OCI-M1 (cell line): Measurements from ENCODE around the gene C10orf143.
"Not testable (repeated sequence)": the region's sequence is repeated elsewhere in the genome, so short reads cannot be mapped to it uniquely, and the experiment has no call there.

ENCODE experiments used
- DNase-seq: peaks from one replicate; lab custom pipeline; 2025; lab: John Stamatoyannopoulos, UW

Gene C10orf143

DNA sequence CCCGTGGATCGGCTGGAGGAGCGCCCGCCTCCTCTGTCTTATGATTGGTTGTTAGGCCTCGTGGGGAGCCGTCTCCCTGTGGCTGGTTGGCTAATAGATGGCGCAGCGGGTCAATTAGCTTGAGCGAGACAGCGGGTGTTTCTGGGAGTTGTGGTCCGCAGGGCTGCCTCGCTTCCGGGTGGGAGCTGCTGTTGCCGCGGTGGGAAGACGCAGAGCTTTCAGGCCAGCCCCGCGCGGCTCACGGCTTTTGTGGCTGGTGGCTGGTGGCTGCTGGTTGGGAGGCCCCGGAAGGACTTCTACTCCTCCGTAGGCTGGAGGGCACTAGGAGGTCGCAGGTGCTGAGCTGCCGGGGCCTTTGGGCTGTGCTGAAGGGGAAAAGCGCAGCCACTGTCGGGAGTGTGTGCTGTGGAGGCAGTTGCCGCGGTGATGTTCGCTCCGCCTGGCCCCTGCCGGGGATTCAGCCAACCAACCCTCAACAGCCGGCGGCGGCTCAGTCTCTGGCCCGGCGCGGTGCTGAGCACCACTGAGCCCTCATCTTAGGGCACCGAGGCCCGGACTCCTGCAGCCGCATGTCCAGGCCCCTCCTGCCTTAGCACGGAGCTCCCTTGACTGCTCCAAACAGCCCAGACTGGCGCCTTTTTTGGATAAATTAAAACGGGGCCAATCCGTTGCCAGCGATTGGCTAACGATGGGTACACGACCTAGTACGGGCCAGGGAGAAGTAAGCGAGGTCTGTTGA lies 652 bp upstream of the C10orf143 start:
- peak; percentile 97 for DNase-seq

DNA sequence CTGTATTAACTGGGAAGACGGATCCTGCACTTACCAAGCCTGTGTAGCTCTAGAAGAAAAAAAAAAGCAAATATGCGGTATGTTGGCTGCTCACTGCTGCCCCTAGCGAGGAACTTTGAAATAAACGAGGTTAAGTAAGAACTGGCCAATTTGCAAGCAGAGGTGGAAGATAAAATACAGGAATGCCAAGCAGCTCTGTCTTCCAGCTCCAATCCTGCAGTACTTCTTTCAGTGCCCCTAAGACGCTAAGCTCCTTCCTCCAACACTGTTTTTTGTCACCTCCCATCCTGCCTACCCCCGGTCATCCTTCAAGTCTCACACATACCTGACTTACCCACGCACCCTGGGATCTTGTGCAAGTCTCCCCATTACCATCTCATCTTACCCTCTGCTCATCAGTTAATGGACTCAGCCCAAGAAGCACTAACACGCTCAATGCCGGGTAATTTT lies 809 bp downstream of the C10orf143 start:
- DNase-seq, result peak; percentile 89

DNA sequence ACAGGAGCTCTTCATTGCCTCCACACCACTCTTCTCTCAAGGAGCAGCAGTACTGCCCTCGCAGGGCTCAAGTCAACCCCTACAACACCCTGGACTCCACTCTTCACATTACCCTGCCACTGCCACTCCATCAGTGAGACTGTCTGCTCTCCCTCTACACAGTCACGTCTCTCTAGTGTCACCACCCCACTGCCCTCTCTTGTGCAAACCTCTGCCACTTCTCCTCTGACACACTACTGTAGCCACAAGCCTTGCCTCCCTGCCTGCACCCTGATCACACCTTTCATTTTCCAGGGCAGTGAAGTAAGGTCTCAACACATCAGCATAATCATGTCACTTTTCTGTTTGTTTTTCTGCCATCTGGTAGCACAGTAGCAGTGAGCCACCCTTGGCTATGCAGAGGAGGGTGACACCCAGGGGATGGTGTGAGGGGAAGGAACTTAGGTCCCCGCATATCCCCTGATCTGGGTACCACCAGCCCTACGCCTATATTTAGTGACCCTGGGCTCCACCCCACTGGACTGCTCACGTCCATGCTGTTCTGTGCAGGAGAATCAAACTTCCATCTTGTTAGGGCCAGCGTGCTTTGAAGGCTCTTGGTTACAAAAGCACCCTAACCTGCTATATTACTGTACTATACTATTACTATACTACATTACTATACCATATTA lies 1.6 kb downstream of the C10orf143 start:
- DNase-seq, result no peak

DNA sequence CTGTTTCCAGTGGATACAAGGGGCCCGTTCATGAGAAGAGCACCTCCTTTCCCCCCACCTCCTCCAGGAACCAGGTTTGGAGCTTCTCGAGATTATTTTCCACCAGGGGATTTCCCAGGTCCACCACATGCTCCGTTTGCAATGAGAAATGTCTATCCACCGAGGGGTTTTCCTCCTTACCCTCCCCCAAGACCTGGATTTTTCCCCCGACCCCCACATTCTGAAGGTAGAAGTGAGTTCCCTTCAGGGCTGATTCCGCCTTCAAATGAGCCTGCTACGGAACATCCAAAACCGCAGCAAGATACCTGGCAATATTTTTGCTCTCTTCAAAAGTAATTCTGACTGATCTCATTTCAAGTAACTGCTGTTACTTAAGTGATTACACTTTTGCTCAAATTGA lies 2.5 kb downstream of the C10orf143 start:
- not testable (repeated sequence) for DNase-seq

DNA sequence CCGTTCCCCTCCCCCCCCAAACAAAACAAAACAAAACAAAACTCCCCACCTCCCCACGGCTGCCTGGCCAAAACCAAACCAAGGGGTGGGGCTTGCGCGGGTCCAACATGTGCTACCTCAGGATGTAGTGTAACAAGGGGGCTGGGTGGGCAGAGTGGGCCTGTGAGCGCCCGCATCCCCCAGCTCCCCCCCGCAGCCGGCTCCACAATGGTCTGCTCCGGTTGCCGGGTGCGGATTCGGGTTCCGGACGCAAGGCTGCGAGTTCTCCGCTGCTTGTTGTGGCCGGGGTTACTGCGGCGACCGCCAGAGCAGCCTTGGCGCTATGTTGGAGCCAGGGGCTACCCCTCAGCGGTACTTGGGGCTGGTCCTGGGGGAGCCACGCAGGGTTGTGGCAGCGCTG lies 4.9 kb downstream of the C10orf143 start:
- DNase-seq, result no peak

DNA sequence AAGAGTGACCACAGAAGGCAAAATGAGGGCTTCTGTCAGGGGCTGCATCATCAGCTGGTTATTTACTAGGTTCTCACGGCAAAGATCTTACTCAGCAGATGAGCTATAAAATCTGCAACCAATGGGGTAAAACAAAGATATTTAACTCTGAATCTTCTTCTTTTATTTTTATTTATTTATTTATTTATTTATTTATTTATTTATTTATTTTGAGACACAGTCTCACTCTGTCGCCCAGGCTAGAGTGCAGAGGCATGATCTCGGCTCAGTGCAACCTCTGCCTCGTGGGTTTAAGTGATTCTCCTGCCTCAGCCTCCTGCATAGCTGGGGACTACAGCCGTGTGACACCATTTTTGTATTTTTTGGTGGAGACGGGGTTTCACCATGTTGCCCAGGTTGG lies 11.3 kb downstream of the C10orf143 start:
- no peak for DNase-seq

DNA sequence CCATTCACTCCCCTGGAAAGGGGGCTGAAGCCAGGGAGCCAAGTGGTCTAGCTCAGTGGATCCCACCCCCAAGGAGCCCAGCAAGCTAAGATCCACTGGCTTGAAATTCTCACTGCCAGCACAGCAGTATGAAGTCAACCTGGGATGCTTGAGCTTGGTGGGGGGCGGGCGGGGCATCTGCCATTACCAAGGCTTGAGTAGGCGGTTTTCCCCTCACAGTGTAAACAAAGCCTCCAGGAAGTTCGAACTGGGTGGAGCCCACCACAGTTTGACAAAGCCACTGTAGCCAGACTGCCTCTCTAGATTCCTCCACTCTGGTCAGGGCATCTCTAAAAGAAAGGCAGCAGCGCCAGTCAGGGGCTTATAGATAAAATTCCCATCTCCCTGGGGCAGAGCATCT lies 20.1 kb downstream of the C10orf143 start:
- not testable (repeated sequence) for DNase-seq

DNA sequence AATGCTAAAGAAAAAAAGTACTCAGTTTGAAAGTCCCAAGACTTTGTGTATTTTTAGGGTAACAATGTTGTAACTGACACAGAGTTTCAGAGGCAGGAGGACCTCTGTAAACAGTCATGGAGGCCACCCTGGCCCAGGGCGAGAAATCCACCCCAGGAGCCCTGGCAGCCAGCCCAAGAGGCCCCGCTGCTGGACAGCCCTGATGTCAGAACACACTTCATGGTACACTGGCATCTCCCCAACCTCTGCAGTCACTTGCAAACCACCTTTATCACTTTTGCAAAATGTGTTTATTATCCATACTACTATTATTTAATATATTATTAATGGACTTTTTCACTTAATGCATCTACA lies 30.2 kb downstream of the C10orf143 start:
- DNase-seq, result no peak

DNA sequence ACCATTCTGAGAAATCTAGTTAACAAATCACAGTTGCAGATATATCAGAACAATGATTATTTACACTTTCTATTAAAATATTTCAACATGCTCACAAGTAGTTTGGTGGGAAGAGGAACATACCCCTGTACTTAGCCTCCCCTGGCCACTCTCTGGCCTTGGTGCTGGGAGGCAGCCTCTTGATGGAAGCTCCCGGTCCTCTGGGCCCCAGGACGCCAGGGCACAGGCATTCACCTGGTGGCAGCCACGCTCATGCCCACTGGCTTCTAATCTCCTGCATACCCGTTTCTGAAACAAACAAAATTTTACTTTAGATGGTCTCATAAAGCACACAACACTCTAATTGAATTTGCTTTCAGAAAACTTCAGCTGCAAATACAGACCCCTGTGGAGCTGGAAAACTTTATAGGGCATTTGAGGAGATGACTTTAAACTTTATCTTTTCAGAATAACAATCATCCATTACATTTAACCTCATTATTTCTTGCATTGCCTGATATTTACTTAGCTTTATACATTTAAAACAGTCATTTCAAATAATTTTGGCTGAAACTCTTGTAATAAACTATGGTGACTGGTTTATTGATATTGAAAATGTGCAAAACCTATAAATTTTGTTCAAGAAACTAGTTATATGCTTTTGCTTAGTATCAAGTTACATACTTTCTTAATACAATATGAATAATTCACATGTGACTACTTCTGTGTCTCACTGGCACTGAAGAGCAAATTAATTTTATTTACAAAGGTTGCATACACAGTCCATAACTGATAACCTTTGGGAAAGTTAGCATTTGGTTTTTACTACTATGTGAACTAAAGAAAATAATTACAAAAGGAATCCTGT lies 30.8 kb downstream of the C10orf143 start:
- no peak for DNase-seq

DNA sequence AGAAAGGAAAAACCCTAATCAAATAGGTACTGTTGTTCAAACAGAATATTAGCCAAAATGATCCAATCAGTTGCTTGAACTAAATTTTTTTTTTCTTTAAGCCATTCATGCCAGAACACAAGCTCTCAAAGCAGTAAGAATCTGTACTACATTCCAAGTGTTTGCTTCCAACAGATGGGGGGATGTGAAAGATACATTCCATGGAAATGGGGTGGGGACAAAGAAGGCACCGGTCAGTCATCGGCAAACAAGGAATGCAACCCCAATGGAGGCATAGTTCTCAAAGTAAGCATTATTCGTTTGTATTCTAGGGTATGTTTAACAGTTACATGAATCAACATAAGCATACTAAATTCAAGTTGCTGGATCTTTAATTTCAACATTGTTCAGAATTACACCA lies 32.5 kb downstream of the C10orf143 start:
- no peak for DNase-seq

DNA sequence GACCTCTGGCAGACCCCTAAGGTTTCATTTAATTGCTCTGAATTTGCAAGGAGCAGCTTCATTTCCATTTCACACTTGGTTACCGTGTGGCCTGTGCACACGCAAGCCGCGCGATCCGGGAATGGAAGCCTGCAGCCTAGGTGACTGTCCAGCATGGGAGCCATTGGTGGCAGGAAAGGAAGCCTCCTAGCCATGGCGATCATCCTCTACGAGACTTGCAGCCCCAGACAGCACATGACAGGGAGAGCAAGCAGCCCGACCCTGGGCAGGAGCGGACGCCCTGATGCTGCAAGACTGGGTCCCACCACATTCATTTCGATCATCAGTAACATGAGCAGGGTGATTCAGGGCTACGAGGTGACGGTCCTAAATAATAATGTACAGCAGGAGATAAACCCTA lies 33.9 kb downstream of the C10orf143 start:
- DNase-seq, result no peak

DNA sequence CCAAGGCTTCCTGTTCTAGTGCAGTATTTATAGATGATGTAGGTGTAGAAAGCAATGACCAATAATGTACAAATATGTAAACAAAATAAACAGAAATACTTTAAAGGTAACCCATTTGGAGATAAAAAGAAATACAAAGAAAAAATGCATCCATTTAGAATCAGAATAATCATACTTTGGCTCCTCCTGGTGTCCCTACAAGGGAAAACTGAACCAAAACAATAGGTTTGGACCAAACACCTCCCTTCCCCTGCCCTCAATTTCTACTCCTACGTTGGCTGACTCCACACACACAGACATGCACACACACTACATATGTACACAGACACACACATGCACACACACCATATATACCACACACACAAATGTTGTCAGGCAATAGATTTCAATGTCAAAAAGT lies 36.0 kb downstream of the C10orf143 start:
- DNase-seq, result no peak

DNA sequence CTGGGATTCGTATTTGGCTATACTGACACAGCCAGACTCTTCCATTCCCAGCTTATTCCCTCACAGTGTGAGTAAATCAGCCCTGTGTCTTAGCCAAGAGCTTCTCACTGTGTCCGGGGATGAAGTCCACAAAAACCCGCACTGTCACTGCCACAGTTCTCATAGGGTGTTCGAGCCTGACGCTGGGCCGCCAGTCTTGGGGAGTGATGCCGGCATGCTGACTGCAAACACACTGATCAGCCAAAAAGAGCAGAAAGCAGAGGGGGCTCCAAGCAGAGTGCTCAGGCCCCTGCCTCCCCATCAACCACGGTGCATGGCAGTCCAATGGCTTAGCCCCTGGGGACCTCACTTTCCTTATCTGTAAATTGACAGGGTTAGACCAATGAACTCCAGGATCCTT lies 36.7 kb downstream of the C10orf143 start:
- no peak for DNase-seq

DNA sequence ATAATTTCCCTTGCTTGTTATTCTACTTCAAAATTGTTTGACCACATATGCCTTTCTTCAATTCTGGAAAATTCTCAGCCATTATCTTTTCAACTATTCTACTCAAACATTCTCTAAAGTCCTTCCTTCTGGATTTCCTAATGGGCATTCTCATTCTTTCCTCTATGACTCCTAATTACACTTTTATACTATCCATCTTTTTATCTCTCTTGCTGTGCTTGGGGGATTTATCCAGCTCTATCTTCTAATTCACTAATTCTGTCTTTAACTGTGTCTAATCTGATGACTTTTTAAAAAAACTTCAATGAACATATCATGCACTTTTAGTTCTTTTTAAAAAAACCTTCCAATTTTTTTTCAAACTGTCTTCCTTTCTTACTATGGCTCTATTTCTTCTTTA lies 38.4 kb downstream of the C10orf143 start:
- DNase-seq, result no peak

DNA sequence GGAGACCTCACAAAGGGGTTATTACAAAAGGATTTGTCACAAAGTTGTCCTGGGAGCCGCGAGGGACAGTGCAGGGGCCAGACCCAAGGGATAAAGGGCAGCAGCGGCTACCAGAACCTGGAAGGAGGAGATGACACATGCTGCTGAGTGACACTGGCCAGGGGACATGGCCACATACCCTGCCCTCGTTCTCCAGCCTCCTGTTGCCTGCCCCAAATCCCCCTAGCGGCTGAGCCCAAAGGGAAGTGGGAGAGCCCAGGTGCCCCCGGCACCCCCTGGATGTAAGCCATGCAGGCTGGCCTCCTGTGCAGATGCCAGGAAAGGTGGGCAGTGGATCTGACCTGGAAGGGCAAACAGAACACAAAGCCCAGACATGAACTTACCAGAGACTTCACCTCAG lies 42.7 kb downstream of the C10orf143 start:
- DNase-seq, result no peak

DNA sequence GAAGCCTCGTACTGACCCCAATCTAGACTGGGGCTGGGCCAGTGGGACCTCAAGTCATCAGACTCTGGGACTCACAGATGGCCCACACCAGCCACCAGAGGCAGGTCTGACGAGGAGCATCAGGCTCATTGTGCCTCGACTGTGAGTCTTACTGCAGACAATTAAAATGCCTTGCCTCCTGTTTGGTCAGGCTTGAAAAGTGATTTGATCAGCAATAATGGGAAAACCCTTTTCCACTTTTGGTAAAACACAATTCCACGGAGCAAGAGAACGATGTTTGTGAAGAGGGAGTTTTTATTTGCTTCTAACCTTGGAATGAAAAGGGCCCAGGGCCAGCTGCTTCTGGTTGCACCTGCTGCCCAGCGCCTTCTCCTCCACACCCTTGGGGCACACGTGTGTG lies 43.9 kb downstream of the C10orf143 start:
- DNase-seq, result no peak

DNA sequence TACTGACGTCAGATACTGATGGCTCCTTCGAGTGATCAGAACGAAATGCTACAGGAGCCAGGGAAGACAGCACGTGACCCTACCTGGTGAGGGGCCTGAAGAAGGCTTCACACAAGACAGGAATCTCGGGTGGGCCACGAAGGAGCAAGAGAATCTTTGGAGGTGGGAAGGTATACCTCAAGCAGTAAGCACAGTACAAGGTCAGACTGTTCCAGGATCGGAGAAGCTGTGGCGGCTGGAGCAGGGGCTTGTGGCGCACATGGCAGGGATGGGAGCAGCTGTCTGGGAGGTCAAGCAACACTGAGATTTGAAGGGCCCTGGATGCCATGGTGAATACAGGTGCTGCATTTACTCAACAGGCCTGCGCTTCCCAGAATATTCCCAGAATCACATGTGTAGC lies 45.4 kb downstream of the C10orf143 start:
- no peak for DNase-seq

DNA sequence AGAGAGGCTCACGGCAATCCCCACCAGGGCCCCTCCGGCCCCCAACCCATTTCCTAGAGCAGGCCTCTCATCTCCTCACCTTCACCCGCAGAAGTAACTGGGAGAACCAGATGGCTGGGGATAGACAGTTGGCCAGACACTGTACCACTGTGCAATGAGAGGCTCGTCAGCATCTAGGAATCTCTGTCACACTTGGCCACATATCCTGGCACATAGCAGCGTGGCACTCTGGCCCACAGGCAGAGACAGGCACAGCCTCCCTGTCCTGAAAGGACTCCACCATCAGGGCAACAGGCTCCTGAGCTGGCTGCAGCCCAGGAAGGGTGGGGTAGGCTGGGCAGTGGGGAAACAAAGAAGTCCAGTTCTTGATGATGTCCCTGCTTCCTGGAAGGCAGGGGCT lies 45.8 kb downstream of the C10orf143 start:
- DNase-seq, result no peak

DNA sequence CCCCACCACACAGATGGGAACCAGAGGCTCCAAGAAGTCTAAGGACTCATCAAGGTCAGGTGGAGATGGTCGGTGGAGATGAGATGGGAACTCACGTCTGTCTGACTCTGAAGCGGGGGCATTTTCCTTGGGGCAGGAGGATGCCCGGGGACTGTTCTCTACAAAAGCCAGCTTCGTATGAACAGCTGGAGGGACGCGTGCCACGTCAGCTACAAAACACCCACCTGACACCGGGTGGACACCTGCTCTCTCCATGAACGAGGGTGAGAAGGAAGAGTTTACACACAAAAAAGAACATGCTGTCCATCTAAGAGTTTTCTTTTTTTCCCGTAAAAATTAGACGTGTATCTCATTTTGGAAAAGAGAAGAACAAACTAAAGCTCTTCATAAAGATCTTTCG lies 47.7 kb downstream of the C10orf143 start:
- no peak for DNase-seq

DNA sequence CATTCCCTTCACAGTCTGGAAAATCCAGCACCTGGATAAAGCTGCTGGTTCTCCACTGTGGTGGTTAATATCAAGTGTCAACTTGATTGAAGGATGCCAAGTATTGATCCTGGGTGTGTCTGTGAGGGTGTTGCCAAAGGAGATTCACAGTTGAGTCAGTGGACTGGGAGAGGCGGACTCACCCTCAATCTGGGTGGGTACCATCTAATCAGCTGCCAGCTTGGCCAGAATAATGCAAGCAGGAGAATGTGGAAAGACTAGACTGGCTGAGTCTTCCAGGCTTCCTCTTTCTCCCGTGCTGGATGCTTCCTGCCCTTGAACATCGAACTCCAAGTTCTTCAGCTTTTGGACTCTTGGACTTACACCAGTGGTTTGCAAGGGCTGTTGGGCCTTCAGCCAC lies 48.4 kb downstream of the C10orf143 start:
- DNase-seq, result no peak

DNA sequence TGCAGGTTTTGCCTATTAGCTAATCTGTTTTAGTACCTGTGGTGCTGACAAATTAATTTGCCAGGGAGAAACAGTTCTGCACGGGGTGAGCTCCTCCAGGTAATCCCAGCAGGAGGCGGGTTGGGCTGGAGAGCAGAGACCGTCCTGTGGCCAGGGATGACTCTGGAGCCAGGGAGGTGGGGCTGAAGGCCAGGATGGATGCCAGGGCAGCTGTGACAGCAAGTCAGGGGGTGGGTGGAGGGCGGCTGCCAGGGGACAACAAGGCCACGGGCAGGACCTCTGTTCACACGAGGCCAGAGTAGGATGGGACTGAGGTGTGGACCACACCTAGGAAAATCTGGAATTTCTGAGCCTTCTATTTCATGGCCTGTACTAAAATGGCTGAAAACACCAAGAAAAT lies 48.9 kb downstream of the C10orf143 start:
- DNase-seq, result no peak

DNA sequence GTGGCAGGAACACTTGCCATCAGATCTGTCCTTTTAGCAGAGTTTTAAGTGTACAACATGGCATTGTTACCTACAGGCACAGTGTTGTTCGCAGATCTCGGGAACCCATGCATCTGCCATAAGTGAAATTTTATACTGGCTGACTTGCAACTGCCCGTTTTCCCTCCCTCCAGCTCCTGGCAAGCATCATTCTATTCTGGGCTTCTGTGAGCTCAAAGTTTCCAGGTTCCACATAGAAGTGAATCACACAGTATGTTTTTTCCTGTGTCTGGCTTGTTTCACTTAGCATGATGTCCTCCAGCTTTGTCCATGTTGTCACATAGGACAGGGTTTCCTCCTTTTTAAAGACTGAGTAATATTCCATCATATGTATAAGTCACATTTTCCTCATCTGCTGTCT lies 56.6 kb downstream of the C10orf143 start:
- DNase-seq, result no peak

DNA sequence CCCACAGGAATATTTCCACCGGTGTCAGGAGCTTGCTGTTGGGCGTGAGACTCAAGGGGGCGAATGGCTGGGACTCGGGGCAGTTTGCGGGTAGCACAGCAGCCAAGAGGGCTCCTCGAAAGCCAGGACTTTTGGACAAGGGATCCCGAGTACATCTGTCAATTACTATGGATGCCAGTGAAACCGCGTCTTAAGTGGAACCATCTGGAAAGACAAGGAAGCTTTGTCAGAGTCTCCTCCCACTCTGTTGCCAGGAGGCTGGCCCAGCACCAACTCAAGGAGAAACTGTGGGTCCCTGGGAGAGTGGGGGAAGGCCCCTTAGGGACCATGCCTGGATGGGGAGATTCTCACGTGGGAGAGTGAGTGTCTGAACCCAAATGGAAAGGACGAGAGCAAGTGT lies 57.1 kb downstream of the C10orf143 start:
- no peak for DNase-seq
